Activated effector memory CD4-positive, alpha-beta T cell treated with Interleukin-2 at 50 U/mL for 16 hours (primary cell): ENCODE measurements around the gene SPINT1.
A peak's percentile ranks its signal among the peaks of the same experiment; 100 is the strongest.
"Not testable (repeated sequence)": the region's sequence is repeated elsewhere in the genome, so short reads cannot be mapped to it uniquely, and the experiment has no call there.

Experiments used
- DNase-seq: peaks from one replicate; pipeline ENCODE4 v3.0.0-alpha.2; 2020

Gene SPINT1

DNA sequence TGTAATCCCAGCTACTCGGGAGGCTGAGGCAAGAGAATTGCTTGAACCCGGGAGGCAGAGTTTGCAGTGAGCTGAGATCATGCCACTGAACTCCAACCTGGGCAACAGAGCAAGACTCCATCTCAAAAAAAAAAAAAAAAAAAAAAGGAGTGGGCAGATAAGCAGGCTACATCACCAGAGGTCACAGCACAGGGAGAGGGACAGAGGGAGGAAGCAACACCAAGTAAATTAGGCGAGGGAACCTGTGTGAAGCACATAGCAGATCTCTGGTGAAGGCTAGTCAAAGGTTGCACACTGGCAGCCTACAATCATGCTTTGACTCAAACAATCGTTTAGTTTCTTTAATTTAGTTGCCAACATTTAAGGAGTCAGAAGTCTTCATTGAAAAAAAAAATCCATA is 17.3 kb downstream of the SPINT1 start:
- not testable (repeated sequence) for DNase-seq

DNA sequence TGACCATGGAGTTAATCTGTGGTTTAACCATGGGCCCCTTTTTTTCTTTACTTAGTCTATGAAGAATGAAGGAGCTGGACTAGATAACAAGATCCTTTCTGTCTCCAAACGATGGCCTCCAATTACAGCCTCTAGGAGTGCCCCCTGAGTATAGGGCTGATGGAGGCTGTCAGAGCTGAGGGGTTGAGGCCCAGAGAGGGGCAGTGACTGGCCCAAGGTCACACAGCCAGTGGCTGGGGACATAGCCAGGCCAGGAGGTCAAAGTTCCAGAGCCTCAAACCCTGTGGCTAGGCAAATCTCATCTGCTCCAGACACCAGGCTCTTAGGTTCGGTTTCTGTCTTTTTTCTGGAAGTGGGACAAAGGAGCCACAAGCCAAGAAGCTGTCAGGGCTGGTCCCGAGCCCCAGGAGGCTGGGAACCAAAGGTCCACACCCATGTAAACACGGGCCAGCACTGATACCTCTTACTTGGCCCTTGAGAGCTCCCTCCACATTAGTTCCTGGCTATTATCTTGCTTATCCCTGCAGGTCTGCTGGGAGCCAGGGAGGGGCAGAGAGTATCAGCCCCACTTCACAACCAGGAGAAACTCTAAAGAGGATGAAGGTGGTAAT is 19.9 kb downstream of the SPINT1 start:
- no peak for DNase-seq

DNA sequence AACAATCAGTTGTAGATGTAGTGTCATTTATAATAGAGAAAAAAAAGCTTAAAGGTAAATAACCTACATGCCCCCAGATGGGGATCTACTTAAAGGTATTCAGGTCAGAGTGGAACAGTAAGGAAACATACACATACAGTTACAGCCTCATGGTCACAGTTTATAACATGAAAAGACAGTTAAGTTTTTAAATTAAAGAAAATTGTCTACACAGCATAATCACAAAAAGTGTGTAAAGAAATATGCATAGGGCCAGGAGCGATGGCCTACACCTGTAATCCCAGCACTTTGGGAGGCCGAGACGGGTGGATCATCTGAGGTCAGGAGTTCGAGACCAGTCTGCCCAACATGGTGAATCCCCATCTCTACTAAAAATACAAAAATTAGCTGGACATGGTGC is 23.4 kb downstream of the SPINT1 start:
- DNase-seq = no peak

DNA sequence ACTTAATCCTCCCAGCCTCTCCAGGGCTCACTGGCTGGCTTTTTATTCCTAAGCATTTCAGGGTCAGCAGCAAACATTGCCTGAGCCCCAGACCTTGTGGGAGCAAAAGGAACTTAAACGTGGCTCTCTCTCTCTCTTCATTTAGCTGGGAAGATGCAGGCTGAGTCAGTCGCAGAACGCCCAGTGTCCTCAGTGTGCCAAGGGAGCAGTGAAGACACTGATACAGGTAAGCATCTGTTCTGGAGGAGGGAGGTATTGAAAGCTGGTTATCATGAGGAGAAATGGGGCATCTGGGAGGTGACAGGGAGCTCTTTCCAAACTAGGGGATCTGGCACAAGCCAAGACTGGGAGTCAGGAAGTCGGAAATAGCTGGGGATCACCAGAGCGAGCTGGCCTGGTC is 25.8 kb downstream of the SPINT1 start:
- no peak for DNase-seq

DNA sequence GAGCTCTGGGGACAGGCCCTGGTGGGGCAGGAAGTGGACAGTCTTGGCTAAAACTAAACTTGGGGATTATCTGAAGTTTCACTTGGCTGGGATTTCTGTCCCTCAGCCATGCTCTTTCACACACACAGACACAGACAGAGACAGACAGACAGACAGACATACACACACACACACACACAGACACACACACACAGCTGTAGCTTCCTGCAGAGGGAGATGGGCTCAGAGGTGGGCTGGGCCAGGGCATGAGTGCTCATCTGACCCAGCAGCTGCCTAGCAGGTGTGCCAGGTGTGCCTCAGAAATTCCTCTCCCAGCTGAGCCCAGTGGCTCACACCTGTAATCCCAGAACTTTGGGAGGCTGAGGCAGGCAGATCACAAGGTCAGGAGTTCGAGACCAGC is 26.9 kb downstream of the SPINT1 start:
- no peak for DNase-seq

DNA sequence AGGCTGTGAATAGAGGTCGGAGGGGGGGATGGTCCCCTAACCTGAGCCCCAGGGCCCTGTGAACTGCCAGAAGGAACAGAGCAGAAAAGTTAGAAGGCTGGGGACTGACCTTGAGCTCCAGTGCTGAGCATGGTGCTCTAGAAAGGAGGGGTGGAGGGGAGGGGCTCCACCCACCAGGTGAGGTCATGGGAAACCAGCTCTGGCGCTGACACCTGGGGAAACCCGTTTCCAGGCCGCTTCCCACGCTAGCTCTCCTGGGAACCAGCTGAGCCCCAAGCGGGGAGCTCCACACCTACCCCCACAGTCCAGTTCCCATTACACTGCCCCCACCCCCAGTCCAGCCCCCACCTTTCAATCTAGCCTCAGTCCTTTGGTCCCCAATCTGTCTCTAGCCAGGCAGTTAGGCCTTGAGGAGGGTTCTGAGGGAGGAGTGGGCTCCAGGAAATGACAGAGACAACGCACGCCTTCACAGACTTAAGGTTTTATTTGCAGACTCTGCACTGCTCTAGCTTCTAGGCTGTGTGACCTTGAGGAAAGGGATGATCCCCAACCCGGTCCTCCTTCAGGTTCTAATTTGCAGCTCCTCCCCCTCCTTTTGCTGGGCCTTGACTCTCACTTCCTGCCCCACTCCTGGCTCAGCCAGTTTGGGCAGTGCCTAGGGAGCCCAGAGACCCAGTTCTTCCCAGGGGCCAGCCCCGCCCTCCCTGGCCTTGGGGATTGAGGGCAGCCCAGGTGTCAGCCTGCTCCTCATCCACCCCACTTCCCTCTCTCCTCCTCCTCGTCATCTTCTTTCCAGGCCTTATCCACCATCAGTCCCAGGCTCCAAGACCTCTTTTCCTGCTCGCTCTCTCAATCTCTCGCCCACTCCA is 28.1 kb downstream of the SPINT1 start:
- no peak for DNase-seq

DNA sequence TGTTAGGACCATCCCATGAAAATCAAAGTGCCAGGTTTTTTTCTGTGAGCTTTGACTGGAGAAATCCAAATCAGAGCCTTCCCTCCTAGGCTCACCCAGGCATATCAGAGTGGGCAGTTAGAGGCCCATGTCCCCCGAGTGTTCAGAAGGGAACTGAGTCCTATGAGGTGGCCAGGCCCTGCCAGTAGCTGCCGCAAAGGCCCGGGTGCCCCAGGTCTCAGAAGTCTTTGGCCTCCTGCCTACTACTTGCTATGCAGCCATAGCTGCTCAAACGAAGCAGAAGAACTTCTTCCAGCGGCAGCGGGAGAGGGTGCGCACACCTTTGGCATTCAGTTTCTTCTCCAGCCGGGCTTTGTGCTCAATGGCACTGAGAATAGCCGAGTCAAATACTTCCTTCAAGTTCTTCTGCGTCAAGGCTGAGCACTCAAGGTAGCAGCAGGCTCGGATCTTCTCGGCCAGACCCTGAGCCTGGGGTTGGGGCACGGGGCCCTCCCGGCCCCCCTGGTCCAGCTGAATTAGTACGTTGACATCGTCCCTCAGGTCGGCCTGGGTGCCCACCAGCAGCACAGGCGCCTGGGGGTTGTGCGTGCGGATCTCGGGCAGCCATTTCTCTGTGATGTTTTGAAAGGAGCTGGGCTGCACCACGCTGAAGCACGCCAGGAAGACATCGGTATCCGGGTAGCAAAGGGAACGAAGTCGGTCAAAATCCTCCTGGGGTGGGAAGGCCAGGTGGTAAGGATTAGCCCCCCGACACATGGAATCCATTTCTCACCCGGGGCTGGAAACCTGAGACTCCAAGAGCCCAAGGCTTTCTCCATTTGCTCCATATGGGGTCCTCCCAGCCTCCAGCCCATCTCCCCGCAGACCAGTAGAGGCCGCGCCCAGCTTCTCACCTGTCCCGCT is 29.2 kb downstream of the SPINT1 start:
- no peak for DNase-seq

- DNase-seq = peak; percentile 34
Measured at GRCh38 chr15:40873694-40874561, 30.1 kb downstream of the SPINT1 start, which contains the start of gene RHOV. TSS of gene RHOV (minus strand) at chr15:40874234. CDS start at chr15:40874139, 95 bp downstream.

GRCh38 chr15:40875991-40876730 is 32.3 kb downstream of the SPINT1 start:
- DNase-seq = no peak

- DNase-seq = no peak
Measured at GRCh38 chr15:40877694-40878093, 33.8 kb downstream of the SPINT1 start.

- DNase-seq = no peak
Measured at GRCh38 chr15:40878785-40879184, 34.9 kb downstream of the SPINT1 start.

GRCh38 chr15:40879609-40880008 is 35.8 kb downstream of the SPINT1 start:
- DNase-seq = no peak

GRCh38 chr15:40881351-40881750 is 37.5 kb downstream of the SPINT1 start:
- DNase-seq = no peak

DNA sequence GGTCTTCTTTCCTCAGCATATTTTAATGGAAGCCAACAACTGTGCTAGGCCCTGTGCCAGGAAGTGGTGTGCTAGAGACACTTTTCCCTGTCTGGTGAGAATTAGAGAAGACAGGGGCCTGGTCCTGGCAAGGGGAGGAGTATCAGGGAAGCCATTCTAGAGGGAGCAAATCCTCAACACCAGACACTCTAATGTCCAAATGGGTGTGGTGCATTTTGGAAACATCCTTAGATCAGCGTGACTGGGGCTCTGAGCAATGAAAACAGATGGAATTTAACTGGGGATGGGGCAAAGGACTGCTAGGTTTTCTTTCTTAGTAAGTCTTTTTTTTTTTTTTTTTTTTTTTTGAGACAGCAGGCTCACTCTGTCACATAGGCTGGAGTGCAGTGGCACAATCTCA is 42.7 kb downstream of the SPINT1 start:
- no peak for DNase-seq

GRCh38 chr15:40889112-40889511 is 45.3 kb downstream of the SPINT1 start:
- DNase-seq = no peak

- no peak for DNase-seq
Measured at GRCh38 chr15:40891138-40891537, 47.3 kb downstream of the SPINT1 start.

DNA sequence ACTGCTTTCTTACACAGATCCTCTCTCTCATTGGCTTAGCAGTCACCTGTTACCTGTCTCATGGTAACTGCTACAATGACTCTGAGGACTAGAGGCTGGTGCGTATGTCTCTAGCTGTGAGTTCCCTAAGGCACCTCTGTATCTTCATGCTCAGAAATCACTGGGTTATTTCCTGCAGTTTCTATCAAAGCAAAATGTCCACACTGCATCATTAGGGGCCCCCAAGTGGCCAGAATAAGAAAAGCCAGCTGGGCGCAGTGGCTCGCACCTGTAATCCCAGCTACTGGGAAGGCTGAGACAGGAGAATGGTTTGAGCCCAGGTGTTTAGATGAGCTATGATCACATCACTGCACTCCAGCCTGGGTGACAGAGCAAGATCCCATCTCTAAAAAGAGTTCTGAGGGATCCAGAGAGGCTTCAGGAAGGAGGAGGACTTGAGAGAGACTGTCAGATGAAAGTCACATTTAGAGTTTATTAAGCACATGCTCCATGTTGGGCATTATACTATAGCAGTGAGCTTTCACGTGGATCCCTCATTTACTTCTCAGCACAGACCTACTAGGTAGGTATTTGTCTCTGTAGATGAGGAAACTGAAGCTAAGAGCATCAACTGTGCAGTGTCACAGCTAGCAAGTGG is 48.1 kb downstream of the SPINT1 start:
- DNase-seq = no peak

DNA sequence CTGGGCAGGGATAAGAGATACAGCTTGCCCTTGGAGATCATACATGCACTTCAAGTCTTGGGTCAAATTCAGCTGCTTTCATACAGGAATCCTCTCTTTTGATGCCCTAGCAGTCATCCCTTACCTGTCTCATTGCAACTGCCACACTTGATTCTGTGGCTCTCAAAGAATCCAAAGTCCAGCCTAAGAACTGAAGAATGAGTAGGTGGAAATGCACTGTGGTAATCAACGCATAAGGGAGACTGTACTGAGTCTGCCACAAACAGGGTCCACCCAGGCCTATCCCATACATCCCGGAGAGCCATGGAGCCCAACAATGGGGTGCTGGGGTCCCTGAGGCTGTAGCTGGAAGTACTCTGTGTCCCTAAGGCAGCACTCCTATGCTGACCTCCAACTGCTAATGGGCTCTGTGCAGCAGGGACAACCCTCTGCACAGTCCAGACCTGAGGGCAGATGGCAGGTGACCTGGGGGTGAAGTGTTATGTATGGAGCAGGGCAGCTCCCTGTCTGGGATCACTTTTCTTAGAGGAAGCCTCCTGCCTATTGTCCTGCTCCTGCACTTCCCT is 48.7 kb downstream of the SPINT1 start:
- no peak for DNase-seq

DNA sequence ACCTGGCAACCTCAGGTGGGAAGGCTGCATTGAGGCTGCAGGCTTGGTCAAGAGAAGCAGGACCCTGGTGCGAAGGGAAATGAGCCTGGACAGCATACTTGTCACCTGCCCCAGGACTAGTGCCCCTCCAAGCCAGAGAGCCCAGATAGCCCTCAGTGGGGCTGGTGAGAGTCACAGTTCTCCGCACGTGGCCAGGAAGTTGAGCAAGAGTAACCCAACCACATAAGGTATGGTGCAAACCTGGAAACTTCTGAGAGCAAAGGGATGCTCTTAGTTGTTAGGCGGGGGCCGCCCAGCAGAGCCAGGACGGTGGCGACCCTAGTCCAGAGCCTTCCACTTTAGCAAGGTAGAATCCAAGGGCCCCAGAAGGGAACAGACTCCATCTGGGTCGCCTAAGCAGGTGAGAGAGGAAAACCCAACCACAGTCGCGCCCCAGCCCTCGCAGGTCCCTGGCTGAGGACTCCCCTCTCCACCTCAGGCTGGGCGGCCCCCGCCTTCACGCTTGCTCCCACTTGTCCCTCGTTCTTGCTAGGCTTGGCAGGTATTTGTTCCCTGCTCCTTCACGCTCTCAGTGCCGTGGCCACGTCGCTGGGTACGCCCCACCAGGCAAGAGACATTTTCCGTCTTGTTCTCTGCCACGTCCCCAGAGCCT is 49.3 kb downstream of the SPINT1 start:
- DNase-seq = no peak
